Islet of Langerhans (tissue), 1 donor: ENCODE results near the gene SUGP1.

Source experiments
- FAIRE-seq: peaks from one replicate; lab custom pipeline; 2011; peaks lifted over from hg19 to GRCh38; lab: Jason Lieb, UNC

Gene SUGP1

DNA sequence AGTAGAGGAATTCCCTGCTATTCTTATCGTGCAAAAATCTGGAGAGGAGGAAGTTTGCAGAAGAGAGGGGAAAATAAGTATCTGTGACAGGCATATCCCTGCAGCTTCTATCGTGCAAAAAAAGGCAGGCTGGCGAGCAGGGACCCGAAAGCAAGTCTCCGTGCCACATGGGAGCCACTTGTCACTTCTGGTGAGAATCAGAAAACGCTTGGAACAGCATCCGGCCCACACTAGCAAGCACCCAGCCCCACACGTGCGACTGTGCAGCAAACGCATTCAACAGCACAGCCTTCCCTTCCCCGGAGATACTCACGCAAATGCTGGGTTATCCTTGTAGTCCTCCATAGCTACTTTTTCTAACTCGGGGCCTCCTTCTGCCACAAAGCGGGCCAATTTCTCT lies 16.9 kb downstream of the SUGP1 start:
- no peak for FAIRE-seq

DNA sequence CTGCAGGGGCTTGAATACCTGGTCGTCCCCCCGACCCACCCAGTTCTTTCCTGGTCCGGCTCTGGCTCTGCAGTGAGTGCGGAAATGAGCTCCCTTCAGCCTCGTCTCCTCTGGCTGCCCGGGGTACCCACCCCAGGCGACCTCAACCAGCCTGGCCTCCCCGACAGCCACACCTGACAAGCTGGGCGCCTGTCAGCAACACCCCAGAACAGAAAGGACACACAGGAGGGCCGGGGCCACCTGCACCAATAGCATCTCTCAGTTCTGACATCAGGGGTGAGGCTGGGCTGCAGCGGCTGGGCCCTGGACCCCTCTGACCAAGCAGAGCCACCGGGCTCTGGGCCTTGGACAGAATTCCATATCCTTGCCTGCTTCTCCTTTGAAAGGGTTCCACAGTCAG lies 19.7 kb downstream of the SUGP1 start:
- no peak for FAIRE-seq

DNA sequence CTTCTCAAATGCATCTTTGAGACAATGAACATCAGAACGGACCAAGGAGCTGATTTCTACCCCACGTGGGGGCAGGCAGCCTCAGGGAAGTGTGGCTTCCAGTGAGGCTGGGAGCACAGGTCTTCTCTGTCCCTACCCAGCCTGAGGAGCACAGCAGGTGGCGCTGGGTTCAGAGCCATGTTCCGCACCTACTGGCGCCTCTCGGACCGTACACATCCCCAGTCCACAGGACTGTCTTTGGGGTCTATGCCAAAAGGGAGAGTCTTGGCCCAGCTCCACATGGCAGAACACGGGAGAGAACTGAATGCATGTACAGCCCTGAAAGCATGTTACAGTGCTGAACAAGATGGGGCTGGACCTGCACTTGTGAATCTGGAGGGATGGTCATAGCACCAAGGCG lies 22.6 kb downstream of the SUGP1 start:
- FAIRE-seq, result no peak

DNA sequence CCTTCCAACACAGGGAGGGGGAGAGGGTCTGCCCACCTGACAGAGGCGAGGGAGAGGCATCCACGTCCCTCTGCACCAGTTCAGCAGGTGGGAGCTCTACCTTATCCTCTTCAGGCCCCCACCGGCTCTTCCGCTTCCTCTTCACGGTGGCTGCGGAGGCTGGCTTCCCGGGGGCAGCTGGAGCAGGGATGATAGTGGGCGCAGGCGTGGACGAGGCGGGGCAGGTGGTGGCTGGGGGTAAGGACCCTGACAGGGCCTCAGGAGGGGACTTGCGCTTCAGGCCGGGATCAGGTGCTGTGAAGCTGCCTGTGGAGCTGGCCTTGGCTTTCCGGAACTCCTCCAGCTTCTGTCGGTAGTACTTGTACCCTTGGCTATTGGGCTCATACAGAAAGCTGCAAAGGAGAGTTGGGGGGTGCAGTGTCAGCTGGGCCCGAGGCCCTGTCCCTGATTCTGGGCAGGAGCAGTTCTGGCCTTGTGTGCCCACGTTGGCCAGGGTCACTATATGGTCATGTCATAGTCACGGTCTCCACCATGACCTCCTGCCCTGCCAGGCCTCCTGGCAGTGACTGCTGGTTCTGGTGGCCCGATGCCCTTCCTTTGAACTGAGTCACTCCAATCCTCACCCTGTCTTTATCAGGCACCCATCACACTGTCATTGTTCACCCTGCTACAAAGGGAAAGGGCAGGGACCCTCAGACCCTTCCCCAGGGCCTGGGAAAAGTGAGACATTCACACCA lies 23.2 kb downstream of the SUGP1 start:
- FAIRE-seq, result no peak

DNA sequence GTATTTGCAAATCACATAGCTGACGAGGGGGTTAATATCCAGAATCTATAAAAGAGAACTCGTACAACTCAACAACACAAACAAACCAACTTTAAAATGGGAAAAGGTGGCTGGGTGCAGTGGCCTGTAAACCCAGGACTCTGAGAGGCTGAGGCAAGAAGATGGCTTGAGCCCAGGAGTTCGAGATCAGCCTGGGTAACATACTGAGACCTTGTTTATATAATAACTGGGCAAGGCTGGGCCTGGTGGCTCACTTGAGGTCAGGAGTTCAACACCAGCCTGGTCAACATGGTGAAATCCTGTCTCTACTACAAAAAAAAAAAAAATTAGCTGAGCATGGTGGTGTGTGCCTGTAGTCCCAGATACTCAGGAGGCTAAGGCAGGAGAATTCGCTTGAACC lies 25.4 kb downstream of the SUGP1 start:
- FAIRE-seq, result no peak

DNA sequence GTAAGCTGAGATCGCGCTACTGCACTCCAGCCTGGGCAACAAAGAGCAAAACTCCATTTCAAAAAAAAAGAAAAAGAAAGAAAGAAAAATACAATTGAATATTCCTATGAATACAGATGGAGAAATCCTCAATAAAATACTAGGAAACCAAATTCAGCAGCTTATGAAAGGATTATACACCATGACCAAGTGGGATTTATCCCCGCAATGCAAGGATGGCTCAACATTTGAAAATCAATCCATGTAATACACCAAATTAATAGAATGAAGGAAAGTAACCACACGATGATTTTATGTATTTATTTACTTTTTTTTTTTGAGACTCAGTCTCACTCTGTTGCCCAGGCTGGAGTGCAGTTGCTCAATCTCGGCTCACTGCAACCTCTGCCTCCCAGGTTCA lies 27.7 kb downstream of the SUGP1 start:
- no peak for FAIRE-seq

DNA sequence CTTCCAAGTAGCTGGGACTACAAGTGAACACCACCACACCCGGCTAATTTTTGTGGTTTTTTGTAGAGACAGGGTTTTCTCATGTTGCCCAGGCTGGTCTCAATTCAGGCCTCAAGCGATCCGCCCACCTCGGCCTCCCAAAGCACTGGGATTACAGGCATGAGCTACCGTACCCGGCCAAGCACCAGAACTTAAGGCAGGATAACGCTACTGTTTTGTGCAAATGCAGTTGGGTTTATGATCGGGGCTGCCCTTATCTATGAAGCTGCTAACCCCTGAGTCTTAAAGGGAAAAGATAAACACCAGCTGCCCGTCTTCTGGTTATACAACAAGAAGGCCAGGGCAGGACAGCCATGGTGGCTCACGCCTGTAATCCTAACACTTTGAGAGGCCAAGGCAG lies 34.6 kb downstream of the SUGP1 start:
- no peak for FAIRE-seq

DNA sequence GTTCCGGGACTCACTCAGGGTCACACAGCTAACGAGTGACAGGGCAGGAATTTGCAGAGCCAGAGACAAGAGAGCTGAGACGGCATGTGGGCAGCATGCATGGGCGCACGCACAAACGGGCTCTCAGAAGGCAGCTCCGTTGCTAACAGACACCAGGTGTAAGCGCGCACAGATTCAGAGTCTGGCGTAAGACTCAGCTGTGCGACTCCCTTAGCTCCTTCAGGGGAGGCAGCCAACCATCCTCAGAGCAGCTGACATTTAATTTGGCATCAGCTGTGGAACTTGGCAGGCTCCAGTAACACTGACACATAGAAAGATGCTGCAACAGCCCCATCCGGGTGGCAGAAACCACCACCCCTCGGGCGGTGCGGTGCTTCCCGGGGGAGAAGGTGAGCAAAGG lies 39.7 kb downstream of the SUGP1 start:
- no peak for FAIRE-seq

DNA sequence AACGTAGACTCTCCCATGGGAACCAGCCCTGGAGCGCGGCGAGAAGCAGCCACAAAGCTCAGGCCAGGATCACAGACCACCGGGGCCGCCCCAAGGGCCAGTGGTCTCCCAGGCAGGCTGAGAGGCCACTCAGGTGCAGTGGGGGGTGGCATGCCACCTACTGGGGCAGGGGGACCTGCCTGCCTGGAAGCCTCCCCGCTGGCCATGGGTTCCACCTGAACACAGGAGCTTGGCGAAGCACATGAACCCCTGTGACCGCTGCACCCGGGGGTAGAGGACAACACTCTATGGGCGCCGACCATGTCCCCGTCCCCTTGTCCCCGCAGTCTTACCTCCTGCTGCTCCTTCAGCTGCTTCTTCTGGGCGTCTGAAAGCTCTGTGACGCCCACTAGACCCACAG lies 40.5 kb downstream of the SUGP1 start:
- FAIRE-seq, result no peak

DNA sequence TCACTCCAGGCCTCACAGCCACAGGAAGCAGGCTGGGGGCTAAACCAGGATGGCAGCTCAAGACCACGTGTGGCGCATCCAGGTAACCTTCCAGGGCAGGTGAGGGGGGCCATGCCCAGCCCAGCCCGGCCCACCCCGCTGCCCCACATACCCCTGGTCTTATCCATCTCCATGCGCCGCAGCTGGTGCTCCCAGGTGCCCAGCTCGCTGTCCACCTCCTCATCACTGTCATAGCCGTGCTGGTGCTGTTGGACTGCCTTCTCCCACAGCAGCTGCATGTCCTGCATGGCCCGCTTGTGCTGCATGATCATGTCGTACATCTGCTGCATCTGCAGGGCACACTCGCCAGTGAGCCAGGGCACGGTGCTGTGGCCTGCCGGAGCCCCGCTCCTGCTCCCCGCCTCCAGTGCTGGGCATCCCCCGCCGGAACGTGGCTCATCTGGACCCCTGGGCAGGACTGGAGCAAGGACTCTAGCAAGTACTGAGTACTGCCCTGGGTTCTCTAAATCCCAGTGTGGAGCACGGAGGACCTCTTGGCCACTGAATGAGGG lies 41.2 kb downstream of the SUGP1 start:
- no peak for FAIRE-seq

DNA sequence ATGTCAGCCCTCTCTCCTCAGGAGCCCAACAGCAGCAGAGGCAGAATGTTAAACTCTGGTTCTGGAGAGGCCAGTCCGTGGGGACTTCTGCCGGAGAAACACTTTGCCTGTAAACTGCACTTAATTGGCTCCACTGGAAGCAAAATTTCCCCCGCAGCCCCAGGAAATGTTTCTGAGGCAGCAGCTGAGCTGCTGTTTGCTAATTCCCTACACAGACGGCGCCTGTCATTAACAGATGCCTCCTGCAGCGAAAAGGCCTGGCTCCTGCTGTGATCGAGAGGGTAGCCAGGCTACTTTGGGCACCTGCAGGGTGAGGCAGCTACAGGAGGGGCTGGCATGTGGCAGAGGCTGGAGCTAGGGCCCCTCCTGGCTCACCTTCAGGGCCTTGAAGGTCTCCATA lies 42.0 kb downstream of the SUGP1 start:
- FAIRE-seq, result no peak

DNA sequence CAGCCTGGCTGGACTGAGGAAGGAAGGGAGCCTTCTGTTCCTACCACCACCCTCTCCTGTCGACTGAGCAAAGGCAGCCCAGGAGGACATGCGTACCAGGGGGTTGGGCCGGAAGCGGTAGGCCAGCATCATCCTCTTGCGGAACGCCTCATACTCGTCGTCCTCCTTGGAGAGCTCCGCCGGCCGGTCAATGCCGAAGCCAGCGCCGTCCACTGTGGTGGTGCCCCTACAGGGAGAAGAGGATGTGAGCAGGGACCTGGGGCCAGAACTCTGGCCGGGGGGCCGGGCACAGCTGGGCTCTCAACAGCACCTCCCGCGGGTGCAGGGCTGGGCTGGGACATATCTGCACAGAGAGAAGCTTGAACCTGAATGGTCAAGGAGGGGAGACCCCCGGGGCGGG lies 43.5 kb downstream of the SUGP1 start:
- no peak for FAIRE-seq

DNA sequence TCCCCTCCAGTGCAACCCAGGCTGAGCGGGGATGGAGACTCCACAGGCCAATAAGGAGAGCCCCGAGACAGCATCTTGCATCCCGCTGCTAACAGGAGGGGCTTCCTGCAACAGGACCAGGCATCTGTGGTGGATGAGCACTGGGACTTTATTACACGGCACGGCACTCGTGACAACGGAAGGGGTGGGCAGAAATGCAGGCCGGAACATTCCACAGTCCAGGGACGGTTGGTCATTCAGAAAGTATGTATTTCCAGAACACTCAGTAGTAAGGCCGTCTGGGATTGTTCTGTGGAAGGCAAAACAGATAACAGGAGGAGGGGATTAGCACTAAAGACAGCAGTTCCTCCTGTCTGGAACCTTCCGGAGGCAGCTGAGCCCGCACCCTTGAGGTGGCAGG lies 43.9 kb downstream of the SUGP1 start:
- no peak for FAIRE-seq

DNA sequence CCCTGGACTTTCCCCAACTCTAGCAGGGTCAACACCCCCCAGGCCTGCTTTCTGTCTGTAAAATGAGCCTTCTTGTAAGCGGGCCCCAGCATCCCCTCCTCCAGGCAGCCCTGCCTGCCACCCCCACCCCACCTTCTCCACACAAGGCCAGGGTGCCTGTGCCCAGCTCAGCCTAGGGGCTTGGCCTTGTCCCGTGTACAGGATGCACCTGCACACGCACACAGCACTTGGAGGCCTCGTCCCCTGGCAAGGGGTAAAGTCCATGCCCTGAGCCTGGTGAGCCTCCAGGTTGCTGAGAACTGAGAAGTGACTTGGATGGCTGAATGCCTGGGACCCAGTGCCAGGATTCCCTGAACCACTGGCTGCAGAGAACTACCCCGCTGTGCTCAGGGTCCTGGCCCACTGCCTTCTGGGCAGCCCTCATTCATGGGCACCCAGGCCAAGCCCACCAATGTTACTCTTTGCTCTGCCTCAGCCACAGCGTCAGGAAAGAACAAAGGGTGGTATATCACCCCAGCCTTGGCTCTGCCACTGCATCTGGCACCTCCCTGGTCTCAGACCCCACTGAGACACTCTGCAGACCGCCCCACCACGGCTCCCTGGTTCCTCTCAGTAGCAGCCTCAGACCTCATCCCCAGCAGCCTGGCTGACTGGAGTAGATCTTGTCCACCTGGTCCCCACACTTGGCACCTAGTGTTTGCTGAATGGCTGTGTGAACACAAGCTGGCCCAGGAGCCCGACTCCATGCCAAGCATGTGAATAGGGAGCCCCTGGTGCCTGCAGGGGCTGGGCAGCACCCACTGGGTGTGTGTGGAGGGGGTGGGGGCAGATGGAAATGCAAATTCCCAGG lies 45.4 kb downstream of the SUGP1 start:
- FAIRE-seq, result no peak

DNA sequence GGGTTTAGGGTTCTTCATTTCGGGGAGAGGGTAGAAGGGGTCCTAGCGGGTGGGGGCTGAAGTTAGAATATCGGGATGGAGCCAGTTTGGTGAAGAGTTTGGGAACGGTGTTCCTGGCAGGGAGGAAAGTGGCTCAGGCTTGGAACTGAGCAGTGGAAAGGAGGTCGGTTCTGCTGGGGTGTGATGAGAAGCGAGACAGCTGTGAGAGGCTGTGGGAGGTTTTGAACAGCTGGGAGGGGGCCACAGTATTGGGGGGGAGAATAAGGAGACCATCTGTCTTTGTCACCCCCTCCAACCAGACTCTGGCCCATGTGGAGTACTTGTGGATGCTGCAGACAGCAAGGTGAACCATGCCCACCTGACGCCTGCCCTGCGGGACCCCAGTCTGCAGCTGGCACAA lies 46.2 kb downstream of the SUGP1 start:
- no peak for FAIRE-seq

DNA sequence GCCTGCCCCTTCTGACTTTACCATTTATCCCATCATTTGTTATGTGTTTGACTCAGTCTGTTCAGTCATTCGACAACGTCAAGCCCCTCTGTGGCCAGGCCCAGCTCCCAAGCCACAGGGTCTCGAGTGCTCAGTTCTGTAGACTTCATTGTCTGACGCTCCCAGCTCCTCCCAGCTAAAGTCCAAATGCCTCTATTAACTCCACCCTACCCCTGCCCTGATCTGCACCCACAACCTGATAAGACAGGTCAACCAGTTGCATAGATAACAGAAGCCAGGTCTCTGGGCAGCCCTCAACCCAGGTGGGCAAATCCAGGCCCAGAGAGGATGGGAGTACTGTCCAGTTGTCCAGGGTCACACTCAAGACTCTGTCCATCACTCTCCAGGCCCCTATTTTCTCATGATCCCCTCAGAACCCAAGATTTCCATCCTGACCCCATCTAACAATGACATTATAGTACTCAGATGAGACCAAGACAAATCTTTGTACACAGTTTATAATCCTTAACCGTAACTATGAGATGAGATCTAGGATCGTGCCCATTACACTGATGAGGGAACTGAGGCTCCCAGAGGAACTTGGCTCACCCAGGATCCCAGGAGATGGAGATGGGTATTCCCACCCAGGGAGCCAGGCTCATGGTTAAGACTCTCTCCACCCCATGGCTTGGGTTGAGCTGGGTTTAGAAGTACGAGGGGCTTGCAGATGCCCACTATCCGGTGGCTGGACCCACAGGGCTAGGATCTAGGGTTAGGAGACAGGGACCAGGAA lies 48.3 kb downstream of the SUGP1 start:
- FAIRE-seq, result no peak

DNA sequence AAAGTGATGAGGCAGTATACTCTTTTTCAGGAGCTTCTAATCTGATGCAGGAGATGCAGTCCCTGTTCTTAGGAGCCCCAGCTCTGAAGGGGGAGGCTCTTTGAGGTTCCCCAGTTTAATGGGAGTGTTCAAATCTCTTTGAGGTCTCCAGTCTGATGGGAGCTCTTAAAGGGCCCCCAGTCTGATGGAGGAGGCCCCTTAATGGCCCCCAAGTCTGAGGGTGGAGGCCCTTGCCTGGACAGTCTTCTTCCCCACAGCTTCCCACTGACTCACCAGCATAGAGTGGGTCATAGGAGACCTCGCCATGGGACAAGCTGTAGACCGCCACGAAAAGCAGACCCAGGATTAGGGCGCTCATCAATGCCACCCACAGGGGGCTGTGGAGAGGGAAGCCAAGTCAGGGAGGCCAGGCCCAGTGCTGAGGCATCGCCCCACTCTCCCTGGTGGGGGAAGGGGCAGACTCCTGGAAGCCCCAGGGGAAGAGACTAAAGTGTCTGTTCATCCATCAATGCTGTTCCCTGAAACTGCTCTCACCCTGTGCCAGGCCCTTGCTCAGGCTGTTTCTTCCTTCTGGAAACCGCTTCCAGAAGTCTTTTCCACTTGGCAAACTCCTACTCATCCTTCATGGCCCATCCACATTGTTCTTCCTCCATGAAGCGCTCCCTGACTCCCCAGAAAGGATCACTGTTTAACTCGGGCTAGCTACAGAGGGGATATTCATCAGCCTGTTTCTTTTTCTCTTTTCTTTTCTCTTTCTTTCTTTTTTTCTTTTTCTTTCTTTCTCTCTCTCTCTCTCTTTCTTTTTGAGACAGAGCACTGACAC lies 49.3 kb downstream of the SUGP1 start:
- no peak for FAIRE-seq

DNA sequence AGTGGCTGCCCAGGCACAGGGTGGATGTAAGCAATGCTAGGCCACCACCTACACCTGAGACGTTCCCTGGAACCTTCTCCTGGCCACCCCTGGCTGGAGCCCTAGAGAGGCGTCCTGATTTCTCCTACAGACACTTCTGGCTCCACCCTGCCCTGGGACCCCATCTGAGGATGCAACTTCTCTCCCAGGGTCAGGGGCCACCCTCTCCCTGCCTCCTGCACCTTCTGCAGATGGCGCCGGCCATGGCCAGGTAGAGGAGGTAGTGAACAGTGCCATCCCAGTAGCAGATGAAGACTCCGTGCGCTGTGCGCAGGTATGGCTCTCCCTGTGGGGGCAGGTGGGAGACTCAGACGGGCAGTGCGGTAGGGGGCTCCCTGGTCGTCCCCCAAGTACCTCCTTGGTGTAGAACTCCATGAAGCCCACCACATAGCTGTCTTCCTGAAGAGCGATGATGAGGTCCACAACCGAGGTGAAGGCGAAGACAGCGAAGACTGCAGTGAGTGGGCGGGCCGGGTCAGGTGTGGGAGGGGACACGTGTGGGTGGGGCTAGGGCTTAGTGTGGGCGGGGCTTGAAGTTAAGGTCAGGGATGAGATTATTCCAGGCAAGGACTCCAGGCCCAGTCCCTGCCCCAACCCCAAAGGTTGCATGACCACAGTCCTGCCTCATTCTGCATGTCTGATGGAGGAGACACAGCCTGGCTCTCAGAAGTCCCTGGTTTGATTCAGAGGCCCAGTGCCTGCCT lies 50.2 kb downstream of the SUGP1 start:
- no peak for FAIRE-seq

DNA sequence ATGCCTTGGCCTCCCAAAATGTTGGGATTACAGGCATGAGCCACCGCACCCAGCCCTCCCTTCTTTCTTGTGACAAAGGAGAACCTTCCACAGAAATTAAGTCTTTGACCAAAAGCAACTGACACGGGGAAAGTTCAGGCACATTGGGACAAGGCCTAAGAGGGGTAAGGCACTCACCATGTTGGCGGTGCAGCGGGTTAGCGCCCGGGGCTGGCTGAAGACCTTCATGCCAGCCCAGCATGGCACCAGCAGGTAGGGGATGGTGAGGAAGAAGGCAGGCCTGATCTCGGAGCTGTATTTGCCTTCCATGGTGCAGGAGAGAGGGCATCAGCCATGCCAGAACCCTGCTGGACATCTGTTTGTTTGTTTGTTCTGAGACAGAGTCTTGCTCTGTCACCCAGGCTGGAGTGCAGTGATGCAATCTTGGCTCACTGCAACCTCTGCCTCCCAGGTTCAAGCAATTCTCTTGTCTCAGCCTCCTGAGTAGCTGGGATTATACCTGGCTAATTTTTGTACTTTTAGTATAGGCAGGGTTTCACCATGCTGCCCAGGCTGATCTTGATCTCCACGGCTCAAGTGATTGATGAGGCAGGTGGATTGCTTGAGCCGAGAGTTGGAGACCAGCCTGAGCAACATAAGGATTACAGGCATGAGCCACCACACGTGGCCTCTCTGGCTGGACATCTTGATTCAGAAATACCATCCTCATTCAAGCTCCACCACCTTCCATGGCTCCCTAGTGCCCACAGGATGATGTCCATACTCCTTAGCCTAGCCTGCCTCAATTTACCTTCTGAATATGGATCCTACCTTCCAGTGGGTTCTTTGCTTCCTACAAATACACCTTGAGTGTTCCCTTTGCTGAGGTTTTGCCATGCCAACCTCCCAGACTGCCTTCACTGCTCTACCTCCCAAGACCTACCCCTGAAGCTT lies 51.6 kb downstream of the SUGP1 start:
- FAIRE-seq, result no peak

DNA sequence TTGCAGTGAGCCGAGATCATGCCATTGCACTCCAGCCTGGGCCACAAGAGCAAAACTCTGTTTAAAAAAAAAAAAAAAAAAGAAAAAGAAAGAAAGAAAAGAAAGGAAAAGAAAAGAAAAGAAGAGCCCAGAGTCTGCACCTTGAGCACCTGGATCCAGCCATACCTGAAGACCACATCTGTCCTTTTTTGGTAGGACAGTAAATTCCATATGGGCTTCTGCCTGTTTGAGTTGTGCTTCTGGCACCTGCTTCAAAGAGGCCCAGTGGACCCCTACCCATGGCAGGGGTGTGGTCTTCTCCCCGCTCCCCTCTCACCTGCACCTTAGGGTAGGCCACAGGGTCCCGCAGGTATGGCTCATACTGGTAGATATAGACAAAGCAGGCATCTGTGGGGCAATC lies 53.0 kb downstream of the SUGP1 start:
- no peak for FAIRE-seq
